GM12864 (cell line): ENCODE measurements around the gene CBLN2.

ENCODE experiments used
- DNase-seq: peaks from one replicate; pipeline ENCODE4 v3.0.0-alpha.2; 2011; ENCODE audit warnings: low read depth
- H3K4me3 ChIP-seq: 2 replicates; pipeline ENCODE4 v1.5.1; 2011; ENCODE audit warnings: mild to moderate bottlenecking, low read depth, low read length, control low read depth
- TF ChIP-seq, protein P1 (sequence below): IDR thresholded peaks from 2 replicates; pipeline ENCODE4 v1.5.1; 2011; ENCODE audit warnings: low read depth, mild to moderate bottlenecking, moderate library complexity, low read length, control low read depth, inconsistent platforms; ENCODE audit errors: missing control alignments

The CBLN2 gene

DNA sequence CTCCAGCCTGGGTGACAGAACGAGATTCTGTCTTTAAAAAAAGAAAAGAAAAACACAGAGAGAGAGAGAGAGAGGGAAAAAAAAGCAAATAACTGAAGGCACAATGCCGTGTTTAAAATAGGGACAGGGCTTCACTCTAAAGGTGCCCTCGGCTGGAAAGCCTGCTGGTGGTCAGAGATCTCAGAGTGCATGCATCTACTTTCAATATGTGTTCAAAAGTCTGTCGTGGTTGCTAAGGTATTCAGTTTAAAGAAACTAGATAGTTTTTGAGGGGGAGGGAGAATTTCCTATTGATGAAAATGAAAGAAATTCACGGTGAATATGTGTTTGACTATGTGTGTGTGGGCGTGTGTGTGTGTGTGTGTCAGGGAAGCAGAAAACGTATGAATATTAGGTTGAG lies 11.0 kb upstream of the CBLN2 start:
- no peak for DNase-seq
- TF ChIP-seq, protein P1, sequence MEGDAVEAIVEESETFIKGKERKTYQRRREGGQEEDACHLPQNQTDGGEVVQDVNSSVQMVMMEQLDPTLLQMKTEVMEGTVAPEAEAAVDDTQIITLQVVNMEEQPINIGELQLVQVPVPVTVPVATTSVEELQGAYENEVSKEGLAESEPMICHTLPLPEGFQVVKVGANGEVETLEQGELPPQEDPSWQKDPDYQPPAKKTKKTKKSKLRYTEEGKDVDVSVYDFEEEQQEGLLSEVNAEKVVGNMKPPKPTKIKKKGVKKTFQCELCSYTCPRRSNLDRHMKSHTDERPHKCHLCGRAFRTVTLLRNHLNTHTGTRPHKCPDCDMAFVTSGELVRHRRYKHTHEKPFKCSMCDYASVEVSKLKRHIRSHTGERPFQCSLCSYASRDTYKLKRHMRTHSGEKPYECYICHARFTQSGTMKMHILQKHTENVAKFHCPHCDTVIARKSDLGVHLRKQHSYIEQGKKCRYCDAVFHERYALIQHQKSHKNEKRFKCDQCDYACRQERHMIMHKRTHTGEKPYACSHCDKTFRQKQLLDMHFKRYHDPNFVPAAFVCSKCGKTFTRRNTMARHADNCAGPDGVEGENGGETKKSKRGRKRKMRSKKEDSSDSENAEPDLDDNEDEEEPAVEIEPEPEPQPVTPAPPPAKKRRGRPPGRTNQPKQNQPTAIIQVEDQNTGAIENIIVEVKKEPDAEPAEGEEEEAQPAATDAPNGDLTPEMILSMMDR: no peak
- no peak overlapping the region for H3K4me3 ChIP-seq

DNA sequence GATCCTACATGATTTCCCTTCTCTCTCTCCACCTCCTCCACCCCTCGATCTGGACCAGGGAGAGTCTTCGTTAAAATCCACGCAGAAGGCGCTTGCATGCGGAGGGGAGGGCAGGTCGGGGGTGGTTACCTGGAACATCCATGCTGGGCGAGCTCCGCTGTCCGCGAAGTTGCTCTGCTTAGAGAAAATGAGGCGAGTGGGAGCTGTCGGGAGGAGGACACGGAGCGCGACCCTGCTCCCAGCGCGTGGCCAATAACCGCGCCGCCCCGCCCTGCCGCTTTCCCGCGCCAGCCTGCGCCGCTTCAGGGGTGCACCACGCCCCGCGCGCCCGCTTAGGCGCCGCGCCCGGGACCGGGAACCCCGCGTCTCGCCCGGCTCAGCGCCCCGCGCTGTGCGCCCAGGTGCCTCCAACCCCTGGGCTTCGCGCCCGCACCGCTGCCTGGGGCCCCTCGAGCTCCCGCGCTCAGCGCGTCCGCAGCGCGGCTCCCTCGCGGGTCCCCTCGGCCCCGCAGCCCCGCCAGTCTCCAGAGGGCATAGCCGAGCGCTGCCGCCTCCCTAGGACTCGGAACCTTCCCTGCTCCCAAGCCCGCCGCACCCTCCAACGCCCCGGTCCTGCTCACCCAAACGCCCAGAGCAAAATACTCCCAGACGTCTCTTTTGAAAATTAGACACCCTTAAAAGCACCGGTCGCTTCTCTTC lies 636 bp downstream of the CBLN2 start:
- DNase-seq: no peak
- TF ChIP-seq, protein P1: no peak
- H3K4me3 ChIP-seq: no peak overlapping the region

DNA sequence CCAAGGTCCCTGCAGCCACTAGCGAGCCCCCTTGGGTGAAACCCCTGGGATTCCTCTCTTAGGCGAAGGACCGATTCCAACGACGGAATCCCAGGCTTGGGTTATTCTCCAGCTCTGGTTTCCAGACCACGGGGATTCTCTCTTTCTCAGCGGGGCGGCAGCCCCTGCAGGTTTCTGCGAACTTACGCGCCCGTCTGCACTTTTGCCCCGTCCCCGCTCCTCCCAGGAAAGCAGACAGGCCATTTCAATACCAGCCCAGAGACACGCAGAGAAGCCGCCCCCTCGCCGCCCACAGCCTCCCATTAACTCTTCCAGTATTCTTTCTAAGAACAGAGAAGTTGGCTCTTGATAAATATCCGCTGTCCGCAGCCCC lies 1.2 kb downstream of the CBLN2 start:
- no peak for DNase-seq

DNA sequence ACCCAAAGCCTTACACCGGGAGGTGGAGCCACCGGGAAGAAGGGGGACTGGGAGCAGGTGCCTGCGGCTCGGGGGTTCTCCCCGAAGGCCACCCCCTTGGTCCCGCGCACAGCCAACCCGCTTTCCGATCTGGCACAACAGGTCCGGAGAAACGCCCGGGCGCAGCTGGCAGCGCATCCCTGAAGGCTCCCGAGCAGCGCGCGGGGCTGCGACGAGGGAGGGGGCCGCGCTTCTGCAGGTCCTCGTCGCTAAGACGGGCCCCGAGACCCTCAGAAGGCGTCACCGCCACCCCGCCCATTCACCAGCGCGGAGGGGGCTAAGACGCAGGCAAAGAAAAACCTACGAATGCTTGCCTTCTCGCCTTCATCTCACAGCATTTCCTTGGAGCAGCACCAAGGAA lies 1.8 kb downstream of the CBLN2 start:
- no peak overlapping the region for H3K4me3 ChIP-seq
- no peak for DNase-seq

More for the DNA sequence above, 1.2 kb downstream of the CBLN2 start:
- TF ChIP-seq, protein P1: no peak
- H3K4me3 ChIP-seq: no peak overlapping the region

DNA sequence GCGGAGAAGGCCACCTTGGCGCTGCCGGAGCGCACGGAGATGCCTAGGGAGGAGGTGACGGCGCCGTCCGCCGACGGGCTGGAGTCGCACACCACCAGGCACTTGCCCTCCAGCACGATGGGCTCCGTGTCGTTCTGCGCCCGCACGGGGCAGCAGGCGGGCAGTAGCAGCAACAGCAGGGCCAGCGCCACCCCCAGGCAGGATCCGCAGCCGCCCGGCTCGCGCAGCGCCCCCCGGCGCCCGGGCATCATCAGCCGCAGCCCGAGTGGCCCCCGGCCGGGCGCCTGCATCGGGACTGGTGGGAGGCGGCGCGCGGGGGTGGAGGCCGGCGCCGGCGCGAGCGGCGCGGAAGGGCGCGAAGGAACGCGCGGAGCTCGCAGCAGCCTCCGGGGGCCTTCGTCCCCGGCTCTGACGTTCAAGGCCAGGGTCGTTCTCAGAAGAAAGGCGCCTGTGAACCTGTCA lies 2.2 kb downstream of the CBLN2 start:
- DNase-seq: no peak
- no peak overlapping the region for H3K4me3 ChIP-seq
- TF ChIP-seq, protein P1: no peak

More for the DNA sequence above, 1.8 kb downstream of the CBLN2 start:
- TF ChIP-seq, protein P1: no peak

DNA sequence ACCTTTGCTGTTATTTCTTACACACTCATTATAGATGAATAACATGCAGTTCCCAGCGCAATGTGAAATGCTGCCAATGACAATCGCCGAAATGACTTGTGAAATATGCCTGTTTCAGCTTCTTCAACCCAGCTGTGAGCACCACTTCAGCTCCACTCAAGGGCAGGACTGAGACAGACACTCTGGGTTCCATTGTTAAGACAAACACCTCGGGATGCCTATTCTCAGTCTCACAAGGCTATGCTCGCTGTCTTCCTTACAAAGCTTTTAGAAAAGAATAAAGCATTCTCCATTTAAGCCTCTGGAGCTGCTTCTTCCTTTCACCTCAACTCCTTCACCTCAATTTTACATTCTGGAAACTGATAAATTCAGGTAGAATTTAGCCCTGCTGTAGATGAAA lies 4.2 kb downstream of the CBLN2 start:
- TF ChIP-seq, protein P1: no peak
- DNase-seq: no peak
- no peak overlapping the region for H3K4me3 ChIP-seq

DNA sequence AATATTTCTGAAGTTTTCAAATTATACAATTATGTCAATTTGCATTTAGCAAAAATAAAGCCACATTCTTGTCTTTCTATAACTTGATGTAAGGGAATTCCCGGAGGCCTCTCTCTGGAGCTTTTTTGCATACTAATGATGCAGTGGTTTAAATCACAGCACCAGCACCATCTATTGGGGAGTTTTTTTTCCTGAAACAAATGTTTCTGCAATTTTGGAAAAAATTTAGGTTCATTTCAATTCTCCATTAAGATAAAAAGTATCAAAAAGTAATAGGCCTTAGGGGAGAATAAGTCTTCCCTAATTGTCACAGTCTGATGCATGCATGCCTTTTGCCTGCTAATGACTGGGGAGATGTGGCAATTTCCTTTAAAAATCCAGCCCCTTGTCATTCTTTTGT lies 13.5 kb downstream of the CBLN2 start:
- TF ChIP-seq, protein P1: no peak
- no peak overlapping the region for H3K4me3 ChIP-seq
- DNase-seq: no peak
